Fibroblast of upper back skin (primary cell): ENCODE measurements around the gene PTPRZ1.

ENCODE experiments used
- DNase-seq: peaks from one replicate; pipeline ENCODE4 v3.0.0-alpha.2; 2013

The PTPRZ1 gene

DNA sequence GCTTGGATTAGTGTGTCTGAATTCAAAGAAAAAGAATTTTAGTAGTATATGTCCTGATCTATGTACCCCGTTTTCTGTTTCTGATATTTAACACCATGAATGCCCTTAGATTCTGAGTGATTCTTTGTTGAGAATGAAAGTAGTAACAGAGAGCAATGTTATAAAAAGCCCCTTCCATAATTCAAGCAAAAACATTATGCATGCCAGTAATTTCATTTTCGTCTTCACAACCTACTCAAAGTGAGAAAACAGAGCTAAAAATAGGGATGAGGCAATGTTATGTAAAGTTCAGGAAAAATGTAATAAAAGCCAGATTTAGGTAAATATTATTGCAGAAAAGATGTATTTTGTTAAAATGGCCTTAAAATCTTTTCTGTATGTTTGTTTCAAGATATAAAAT is 28.1 kb downstream of the PTPRZ1 start:
- DNase-seq: no peak

DNA sequence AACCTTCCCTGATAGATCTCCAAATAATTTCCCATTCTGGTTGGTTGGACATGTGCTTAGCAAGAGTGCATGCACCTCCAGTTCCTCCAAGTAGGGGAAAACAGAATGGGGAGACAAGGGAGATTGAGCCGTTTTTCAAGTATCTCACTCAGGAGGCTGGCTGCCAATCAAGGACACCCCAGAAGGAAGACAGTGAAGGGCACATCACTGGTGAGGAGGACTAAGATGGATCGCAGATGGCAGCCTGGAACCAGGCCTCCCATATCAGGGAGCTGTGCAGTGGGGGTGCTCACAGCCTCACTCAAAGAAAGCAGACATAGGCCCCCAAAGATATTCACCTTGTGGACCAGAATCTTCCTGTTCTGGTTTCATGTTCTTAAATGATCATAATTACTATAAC is 31.2 kb downstream of the PTPRZ1 start:
- no peak for DNase-seq

DNA sequence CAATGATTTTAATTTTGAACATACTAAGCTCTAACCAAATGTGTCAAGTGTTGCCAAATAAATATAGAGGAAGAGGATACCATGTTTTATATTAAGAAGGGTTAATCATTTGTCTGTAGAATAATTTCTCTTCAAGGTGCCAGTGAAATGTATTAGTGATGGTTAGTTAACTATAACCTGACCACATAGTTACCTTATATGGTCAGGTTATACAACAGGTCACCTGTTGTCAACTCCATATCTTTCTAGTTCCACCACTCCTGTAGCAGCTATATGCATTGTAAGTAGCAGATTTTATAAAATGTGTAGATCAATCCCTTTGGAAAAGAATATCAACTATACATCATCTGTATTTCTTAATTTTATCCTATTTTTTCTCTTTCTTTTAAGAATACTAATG is 35.1 kb downstream of the PTPRZ1 start:
- no peak for DNase-seq

DNA sequence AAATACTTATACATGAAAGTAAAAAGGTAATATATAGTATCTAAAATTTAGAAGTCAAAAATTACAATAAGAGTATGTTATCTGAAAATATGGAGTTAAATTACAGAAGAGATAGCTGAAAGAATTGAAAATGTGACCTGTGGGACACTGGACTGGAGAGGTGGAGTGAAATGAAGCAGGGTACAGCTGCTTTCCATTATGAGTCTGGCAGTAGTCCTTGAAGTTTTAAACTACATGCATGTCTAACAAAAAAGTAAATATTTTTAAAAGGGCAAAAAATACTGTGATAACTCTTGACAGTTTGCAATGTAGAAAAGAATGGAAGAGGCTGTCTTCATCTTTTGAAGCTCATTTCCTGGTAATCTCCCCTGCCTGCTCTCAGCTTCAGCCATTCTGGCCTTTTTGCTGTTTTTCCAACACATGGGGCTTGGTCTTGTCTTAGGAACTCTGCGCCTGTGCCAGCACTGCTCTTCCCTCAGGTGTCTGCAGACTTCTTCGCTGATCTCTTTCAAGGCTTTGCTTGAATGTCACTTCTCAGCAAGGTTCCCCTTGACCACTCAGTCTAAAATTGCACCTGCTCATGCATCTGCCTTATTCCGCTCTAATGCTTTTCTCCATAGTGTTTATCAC is 36.9 kb downstream of the PTPRZ1 start:
- peak; percentile 2 for DNase-seq

DNA sequence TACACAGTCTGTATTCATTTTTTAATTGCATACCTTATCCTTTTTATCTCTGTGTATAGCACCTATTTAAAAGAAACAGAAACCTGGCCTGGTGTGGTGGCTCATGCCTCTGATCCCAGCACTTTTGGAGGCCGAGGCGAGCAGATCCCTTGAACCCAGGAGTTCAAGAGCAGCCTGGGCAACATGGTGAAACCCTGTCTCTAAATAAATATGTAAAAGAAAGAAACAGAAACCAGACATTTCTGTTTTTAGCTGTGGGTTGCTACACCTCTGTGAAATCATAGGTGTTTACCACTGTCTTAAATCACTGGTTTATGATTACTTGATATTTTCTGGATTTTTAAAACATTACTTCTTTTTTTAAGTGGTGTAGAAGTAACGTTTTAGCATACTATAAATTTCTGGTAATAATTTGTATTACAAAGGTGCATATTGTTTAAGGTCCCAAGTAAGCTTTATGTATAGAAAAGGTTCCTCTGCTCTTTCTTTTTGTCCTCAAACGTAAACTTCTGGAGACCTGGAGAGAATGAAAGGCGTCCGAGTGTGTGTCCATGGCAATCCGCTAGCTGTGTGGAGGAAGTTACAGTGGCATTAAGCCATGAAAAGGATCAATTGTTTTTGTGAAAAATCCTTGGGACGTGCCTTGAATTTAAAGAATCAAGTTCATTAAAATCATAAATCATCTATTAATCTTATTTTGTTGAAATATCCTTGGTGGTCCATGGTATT is 41.1 kb downstream of the PTPRZ1 start:
- no peak for DNase-seq

DNA sequence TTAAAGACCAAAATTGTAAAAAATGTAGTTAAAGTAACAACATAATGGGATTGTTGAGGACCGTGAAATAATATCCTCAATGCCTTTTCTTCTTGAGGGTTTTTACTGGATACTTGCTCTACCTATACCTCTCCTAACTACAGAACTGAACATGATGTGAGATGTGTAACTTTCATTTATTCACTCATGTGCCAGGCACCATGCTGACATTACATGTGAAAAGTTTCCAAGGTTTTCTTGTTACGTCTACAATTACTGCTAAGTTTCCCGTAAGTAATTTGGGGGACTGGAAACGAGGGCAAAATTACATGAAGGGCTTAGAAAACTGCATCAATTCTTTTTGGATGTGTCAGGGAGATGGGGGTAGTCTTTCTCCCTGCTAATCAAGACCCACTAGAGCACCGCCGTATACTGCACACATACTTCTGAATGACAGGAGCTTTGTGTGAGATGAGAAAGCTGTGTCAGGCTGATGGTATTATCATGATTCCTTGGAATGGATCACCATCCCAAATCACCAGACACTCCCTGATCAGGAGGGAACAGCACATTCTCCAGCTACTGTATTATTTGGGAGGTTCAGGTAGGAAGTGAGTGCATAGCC is 41.8 kb downstream of the PTPRZ1 start:
- no peak for DNase-seq

DNA sequence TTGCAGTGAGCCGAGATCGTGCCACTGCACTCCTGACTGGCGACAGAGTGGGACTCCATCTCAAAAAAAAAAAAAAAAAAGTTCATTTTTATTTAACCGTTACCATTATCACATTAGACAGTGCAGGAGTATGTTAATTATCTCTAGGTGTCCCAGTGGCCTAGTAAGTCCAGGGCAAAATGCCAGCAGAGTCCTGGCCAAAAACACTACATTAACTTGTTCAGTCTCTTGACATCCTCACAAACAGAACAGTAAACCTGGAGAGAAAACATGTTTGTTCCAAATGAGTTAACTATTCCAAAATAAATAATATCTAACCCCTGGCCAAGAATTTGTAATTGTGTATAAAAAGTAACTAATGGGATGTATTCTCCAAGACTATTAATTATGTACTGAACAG is 43.2 kb downstream of the PTPRZ1 start:
- no peak for DNase-seq

DNA sequence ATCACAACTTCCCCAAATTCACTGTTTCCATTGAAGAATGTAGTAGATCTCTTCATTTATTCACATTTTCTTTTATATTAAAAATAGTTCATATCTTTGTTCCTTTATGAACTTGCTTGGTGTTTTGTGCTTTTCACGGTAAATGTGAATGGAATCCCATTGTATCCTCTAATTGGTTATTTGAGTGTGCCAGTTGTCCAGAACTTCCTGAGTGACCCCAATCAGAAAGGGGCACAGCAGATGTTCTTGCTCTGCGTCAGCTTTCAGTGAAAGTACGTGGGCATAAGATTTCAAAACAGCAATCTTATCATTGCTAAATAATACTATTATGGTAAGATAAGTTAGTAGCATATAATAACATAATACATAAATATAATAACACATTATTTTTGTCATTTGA is 47.0 kb downstream of the PTPRZ1 start:
- DNase-seq: no peak

DNA sequence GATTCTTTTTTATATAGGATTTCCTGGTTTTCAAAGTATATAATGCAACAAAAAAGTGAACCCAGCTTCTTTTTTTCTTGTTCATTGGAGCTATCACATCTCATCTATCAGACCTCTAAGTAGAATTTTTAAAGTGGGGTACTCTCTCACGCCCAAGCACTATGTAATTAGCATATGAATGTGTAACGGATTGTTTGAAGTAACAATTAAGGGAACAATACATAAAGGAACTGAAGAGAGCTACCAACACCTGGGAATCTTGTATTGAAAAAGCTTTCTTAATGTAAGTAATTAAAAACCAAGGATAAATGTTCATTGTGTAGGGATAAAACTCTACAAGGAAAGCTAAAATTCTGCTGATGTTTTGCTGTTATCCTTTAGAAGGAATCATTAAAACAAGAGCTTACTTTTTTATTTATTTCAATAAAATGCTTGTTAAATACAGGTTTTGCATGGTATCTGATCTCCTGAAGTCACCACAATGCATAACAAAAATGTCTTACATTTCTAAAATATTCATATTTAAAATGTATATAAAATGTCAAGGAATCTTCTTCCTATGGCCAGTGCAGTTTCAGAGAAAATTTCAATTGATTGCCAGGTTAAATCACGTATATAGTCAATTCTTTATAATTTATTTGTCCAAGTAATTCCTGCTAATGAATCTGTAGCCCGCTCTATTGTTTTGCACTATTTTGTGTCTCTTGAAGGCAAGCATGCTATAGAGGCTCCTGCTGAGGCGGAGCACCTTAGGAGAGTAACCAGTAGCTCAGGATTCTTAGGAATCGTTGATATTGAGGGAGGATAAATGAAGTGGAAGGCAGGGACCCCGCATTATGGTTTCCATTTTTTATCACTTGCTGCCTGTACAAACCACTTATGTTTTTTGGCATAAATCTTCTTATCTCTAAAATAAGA is 51.6 kb downstream of the PTPRZ1 start:
- DNase-seq: no peak

DNA sequence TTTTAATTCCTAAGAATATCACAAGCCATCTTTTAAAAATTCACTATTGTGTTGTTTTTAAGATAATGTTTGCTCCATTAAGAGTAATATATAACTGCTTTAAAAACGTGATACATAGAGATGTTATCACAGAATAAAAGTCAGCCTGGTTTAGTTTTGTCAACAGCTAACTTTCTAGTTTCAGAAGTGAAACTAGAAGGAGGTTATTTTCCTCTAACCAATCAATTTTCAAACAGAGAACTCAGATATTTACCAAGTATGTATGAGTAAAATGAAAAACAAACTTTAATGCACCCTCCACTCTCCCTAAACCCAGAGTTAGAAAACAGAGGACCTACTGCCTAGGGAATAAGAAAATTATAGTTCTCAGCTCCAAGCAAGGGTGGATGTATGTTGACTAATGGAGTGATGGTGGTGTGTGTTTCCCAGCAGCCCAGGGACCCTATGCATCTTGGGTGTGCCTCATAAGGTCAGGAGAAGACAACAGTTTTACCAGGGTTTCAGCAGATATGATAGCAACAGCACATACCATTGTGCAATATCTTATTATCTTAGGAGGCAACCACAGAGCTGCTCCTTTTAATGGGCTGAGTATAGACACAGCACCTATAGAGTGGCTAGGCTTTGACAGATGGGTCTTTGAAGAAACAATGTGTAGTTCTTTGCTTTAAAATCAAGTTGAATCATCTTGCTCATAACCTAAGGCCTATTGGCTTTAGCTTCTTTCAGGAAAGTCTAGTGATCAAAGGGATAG is 58.4 kb downstream of the PTPRZ1 start:
- no peak for DNase-seq

DNA sequence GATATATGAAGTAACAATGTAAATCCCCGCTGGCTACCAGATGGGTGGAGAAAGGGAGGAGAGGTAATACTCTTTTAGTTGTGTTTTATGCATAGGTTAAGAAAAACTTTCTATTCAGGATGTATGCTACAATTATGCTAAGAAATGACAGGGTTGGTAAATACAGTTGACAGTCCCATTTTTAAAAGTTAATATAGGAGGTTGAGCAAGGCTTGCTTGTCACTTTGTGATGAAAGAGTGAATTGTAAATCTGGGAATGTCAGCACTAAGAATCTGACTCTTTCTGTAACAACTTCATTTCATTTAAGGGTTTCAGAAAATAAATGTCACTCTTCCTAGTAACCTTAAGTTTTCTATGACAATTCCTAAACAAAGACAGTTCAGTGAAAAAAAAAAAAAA is 59.8 kb downstream of the PTPRZ1 start:
- DNase-seq: no peak

DNA sequence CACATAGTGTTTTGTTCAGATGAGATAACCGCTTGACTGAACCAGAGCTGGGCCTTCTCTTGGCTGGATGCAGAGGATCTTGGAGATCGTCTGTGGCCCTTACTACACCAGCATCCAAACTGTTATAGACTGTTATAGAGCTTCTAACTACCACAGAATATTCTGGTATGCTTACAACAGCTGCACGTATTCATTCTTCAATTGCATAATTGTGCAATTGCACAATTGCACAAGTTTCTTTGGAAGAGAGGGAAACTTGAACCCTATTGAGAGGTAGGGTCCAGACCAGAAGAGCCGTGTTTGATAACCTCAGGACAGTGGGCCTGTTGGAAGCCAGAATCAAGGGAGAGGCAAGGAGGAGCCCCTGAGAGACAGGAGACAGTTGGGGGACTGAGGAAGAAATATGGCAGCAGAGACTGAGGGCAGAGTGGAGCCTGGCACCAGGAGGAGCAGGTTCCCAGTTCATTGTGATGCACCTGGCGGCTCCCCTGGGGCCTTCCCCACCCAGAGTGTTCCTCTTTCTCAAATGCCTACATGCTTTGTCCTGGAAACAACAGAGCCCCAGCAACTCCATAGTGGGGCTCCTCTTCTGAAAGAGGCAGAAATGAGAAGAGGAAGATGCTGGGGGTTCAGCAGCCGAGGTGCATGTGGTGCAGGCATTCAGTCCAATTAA is 64.1 kb downstream of the PTPRZ1 start:
- DNase-seq: no peak

DNA sequence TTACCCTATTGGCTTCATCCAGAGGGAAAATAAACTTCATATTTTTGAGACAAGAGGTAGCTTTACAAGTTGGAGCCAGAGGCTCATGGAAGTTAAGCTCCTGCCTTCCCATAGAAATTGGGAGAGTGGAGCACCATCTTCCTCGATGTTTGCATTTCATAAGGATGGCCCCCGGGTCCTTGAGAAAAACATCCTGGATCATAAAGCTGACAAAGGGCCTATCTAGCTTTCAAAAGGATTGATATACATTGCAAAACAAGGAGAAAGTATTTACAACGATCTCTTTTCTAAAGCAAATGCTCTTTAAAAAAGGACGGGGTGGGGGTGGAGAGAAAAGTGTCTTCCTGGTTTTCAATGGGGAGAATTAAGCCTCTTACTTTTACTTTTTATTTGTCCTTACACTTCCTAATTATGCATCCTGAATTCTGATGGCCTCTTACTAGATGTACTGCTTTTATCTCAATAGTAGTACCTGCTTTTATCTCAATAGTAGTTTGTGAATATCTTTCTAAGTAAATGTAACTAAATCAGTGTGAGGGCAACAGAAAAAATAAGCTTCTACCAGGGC is 65.6 kb downstream of the PTPRZ1 start:
- no peak for DNase-seq

DNA sequence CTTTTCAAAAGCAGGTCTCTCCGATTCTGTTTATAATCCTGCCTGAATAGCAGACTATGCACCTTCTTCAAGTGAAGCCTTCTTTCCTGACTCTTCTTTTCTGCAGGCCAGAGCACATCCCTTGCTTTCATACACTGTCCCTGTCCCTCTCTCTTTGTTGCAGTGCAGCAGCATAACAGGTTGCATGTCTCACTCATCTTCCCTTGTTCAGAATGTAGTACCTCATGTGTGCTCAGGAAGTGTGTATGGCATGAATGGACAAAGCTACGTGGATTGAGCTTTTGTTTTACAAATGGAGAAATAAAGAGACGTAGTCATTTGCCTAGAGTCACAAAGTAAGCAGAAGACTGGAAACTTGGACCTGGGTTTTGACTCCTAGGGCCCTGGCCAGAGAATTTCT is 68.0 kb downstream of the PTPRZ1 start:
- no peak for DNase-seq

DNA sequence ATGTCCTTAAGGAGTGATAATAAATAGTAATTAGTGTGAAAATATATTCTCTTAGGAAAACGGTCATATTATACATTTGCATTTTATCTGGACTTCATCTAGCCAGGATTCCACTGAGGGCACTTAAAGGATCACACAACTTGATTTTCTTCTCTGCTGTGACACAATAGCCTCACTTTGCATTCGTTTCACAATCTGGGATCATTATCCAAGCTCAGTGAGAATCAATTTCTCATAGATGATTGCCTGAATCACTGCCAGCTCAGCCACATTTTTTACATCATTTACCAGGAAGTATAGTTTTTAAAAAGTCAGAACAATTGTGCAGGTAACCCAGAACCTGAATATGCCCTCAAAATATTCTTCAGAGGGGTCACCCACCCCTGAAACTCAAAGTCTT is 68.9 kb downstream of the PTPRZ1 start:
- DNase-seq: no peak

DNA sequence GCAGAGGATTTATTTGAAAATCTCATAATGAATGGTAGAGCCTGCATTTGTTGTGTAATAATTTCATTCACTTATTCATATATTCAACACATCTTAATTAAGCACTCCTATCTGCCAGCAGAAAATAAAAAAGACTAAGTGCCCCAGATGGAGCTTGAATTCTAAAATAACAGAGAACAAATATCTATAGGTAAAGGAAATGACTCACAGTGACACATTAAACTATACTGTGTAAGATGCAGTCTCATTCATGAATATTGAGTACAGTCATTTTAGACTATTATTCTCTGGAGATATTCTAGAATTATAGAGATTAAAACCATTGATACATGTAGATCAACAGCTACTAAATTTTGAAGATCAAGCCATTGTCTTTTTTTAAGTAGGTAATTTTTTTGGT is 72.1 kb downstream of the PTPRZ1 start:
- peak; percentile 2 for DNase-seq

DNA sequence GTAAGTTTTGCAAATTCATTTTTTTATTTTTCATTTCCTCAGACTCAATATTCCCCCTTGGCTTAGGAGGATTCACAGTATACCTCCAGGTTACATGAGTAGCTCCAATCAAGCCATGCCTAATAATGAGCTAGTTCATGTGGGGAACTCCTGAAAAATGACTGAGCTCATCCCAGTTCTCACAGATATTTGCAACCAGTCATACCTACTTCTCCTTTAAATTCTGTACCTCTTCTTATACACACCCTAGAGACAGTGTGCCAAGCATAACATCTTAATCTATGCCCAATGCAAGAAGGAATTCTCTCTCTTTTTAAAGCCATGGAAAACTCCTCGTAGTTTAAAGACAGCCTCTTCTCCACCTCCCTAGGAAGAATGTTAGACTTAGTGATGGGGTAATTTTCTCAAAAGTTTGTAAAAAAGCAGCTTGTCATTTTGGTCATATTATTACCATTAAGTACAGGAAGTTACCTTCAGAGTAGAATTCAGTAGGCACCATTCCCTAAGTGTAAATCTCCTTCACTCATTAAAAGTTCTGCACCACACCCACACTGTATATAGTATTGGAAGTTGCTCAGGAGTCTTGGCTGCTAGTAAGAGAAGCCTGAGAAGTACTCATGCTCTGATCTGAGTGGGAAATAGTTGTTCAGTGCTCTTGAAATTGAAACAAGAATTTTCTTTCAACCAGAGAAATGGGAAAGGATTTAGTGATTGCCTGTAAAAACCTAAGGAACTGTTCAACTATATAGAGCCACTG is 72.7 kb downstream of the PTPRZ1 start:
- peak; percentile 1 for DNase-seq

DNA sequence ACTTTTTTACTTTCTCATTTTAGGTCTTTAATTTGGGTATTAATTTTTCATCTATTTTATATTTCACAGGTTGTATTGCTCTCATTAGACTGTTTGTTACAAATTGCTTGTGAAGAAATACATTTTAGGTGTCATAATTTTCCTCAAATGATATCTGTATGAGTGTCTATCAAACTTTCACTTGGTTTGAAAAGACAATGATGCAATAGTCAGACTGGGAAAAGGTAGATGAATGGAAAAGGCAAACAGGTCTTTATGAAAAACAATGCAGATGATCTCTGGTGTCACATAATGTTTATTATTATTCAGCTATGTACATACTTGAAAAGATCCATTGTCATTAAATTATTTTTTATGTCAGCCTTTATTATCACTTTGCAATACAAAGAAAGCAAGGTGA is 80.2 kb downstream of the PTPRZ1 start:
- DNase-seq: no peak

DNA sequence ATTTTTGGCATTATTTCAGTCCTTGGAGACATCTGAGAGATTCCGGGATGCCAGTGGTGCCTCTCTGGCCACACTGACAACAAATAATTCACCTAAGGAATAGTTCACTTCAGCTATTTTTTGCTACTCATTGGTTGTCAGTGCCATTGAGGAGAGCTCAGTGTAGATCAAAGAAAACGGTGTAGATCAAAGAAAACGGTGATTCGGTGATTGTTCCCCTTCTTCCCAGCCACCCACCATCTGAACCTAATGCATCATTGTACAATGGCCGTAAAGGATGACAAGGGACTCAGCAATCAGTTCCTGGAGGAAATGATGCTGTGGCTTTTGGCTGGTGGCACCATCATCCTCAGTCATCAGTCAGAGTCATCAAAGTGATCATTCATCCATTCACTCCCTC is 80.6 kb downstream of the PTPRZ1 start:
- no peak for DNase-seq

DNA sequence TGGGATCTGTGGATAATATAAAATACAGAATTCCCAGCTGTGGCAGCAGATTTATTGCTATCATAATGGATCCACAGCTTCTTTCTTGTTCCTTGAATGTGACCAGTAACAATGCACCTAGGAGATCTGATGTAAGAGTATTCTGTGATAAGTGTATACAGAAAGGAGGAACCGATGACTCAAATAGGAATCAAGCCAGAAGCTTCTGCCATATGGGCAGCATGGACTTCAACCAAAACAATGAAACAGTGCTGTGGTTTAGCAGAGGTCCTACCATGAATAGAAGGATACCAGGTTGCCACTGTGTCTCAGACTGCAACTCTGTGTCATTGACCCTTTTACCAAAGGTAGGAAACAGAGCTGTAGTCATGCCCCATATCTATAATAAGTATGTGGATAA is 81.8 kb downstream of the PTPRZ1 start:
- DNase-seq: peak; percentile 71

DNA sequence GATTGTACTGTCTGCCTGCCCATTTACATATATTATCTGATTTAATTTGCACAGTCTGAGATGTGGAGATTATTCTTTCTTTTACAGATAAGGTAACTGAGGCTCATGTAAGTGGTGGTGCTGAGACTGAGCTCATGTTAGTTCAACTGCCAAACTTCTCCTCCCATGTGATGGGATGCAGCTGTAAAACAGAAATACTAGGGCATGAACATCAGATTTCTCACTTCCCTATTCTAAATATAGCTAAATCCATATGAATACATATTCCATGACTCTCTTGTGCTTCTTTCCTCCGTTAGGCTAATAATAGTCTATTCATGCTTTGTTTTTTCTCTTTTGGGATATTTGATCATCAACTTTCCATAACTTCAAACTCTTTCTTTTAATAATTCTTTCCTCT is 84.7 kb downstream of the PTPRZ1 start:
- peak; percentile 23 for DNase-seq
